DMS53 treated with DMSO at 0.1 percent for 48 hours (cell line): ENCODE measurements around the gene FCN1.

Source experiments
- DNase-seq: peaks from one replicate; lab custom pipeline; 2025; ENCODE audit not compliant: unreplicated experiment; lab: John Stamatoyannopoulos, UW

The FCN1 gene

GRCh38 chr9:134915046-134915985, 2.4 kb downstream of the FCN1 start:
- DNase-seq, result no peak

- DNase-seq, result no peak
Measured at GRCh38 chr9:134914501-134914834, 3.2 kb downstream of the FCN1 start.

GRCh38 chr9:134913713-134914500, 3.8 kb downstream of the FCN1 start:
- no peak for DNase-seq

- DNase-seq, result no peak
Measured at GRCh38 chr9:134913041-134913712, 4.5 kb downstream of the FCN1 start.

- DNase-seq, result no peak
Measured at GRCh38 chr9:134912126-134912840, 5.4 kb downstream of the FCN1 start.

- no peak for DNase-seq
Measured at GRCh38 chr9:134909511-134910481, 7.9 kb downstream of the FCN1 start.

GRCh38 chr9:134908524-134909309, 9.0 kb downstream of the FCN1 start:
- DNase-seq, result no peak

- no peak for DNase-seq
Measured at GRCh38 chr9:134902936-134903335, 14.8 kb downstream of the FCN1 start.

- no peak for DNase-seq
Measured at GRCh38 chr9:134899818-134900217, 17.9 kb downstream of the FCN1 start.

GRCh38 chr9:134899168-134899567, 18.5 kb downstream of the FCN1 start:
- no peak for DNase-seq

GRCh38 chr9:134898319-134898718, 19.4 kb downstream of the FCN1 start:
- DNase-seq, result no peak

GRCh38 chr9:134897584-134898170, 20.0 kb downstream of the FCN1 start:
- no peak for DNase-seq

- no peak for DNase-seq
Measured at GRCh38 chr9:134896834-134897583, 20.7 kb downstream of the FCN1 start.

GRCh38 chr9:134895908-134896833, 21.5 kb downstream of the FCN1 start:
- no peak for DNase-seq

GRCh38 chr9:134895567-134895907, 22.2 kb downstream of the FCN1 start:
- DNase-seq, result no peak

GRCh38 chr9:134895097-134895496, 22.6 kb downstream of the FCN1 start:
- DNase-seq, result no peak
